Sigmoid colon (tissue), 7 donors: ENCODE results near the gene KANK2. TPM values are rescaled to one million over a fixed set of nuclear protein-coding genes. Genes with fewer than 3 reads are reported as not detected.

Source experiments
- DNase-seq: peaks from one replicate; pipeline ENCODE4 v3.0.0-alpha.2; 2019
- H3K27ac ChIP-seq, 4 donors: fragments of 200-600 bp; sonication (generic); one replicate each; pipeline ENCODE4 v1.5.1; 2016 to 2019; ENCODE audit warnings: mild to moderate bottlenecking in 1 of 4
- H3K27me3 ChIP-seq, 3 donors: fragments of 200-600 bp; sonication (generic); one replicate each; pipeline ENCODE4 v1.5.1; 2019; ENCODE audit warnings: mild to moderate bottlenecking in 1 of 3
- H3K36me3 ChIP-seq, 4 donors: fragments of 200-600 bp; sonication (generic); one replicate each; pipeline ENCODE4 v1.5.1; 2016 to 2019
- H3K4me1 ChIP-seq, 4 donors: fragments of 200-600 bp; sonication (generic); one replicate each; pipeline ENCODE4 v1.5.1; 2017 to 2019
- H3K4me3 ChIP-seq, 4 donors: fragments of 200-600 bp; sonication (generic); one replicate each; pipeline ENCODE4 v1.5.1; 2017 to 2019; ENCODE audit warnings: mild to moderate bottlenecking in 2 of 4, moderate library complexity in 1 of 4
- H3K9me3 ChIP-seq, 4 donors: fragments of 200-600 bp in 3 of 4; sonication (generic) in 3 of 4; one replicate each; pipeline versions ENCODE4 v1.5.1 to v1.6.1; 2013 to 2019
- CTCF ChIP-seq, 4 experiments: fragments of 450-650 bp in 3 of 4; fragments of 200-600 bp in 1 of 4; IDR thresholded peaks; one replicate each; pipeline ENCODE4 v1.5.1; 2016 to 2019; ENCODE audit warnings: antibody characterized with exemption in 4 of 4, mild to moderate bottlenecking in 3 of 4, moderate library complexity in 2 of 4
- EP300 ChIP-seq, 4 donors: sonication (generic); formaldehyde crosslinking; IDR thresholded peaks; one replicate each; pipeline ENCODE4 v1.6.1; 2017; ENCODE audit warnings: antibody characterized with exemption in 4 of 4
- POLR2A ChIP-seq, 2 donors: fragments of 450-650 bp; IDR thresholded peaks; one replicate each; pipeline ENCODE4 v1.6.1; 2016; ENCODE audit warnings: antibody characterized with exemption in 2 of 2, mild to moderate bottlenecking in 2 of 2, moderate library complexity in 2 of 2
- POLR2AphosphoS5 ChIP-seq, 4 donors: sonication (generic); formaldehyde crosslinking; IDR thresholded peaks; one replicate each; pipeline ENCODE4 v1.6.1; 2017; ENCODE audit warnings: antibody characterized with exemption in 4 of 4
- WGBS, 2 donors: extraction: QIAGEN DNeasy Blood & Tissue Kit; methylation state at CpG; one replicate each; pipeline ENCODE4 v1.1.7; 2013; 5-methylcytosine and 5-hydroxymethylcytosine counted together
- intact Hi-C: fragments of 100-400 bp; cut with DNase I; formaldehyde crosslinking; loops from one replicate; pipeline ENCODE4 v1.15.1; 2023
- polyA plus RNA-seq, 3 donors: library from polyadenylated mRNA; stranded (reverse); fragments of 200-250 nt; gene quantifications; one replicate each; pipeline ENCODE4 v1.2.3, GENCODE V29; 2013
- total RNA-seq, 4 donors: library from RNA; depleted of rRNA; stranded (reverse); fragments of >200 nt; gene quantifications; one replicate each; pipeline ENCODE4 v1.1.0, GENCODE V29; 2016
- donor health status: healthy with polysubstance abuse.
- donor health status: Bipolar disorder and iron deficiency.
- donor health status: healthy.

KANK2 gene
- total and polyA plus RNA-seq, 7 donors, result 29.8 to 1,314 (median 691) TPM

GRCh38 chr19:11174336-11174735 is 23.0 kb downstream of the KANK2 start:
- peak overlapping the region in 3 of 4 donors; percentile 92 to 95 (median 93) for H3K27ac ChIP-seq
- no peaks in the 10 kb centered on the region for H3K9me3 ChIP-seq
- DNase-seq, result no peak
- no peaks in the 10 kb centered on the region for H3K27me3 ChIP-seq
- TF ChIP-seq CTCF (IDR thresholded peaks at IDR 0.05) (no peak), POLR2A (IDR thresholded peaks at IDR 0.05) (no peak), POLR2AphosphoS5 (IDR thresholded peaks at IDR 0.05) (no peak), EP300 (IDR thresholded peaks at IDR 0.05) (no peak)
- H3K4me3 ChIP-seq, result no peak overlapping the region
- H3K36me3 ChIP-seq, result peaks cover 64 to 99% (median 87%) of the 10 kb centered on the region in 4 donors
- intact Hi-C loops, result no loop called here
- WGBS, 2 donors, result 97% methylated on average over 27 of the region's 27 CpGs
- peaks cover 0 to 52% (median 48%) of the 10 kb centered on the region in 4 donors for H3K4me1 ChIP-seq

GRCh38 chr19:11173516-11174155 is 23.7 kb downstream of the KANK2 start:
- Histone ChIP-seq H3K4me3 (no peak overlapping the region), H3K36me3 (peaks cover 69 to 99% (median 92%) of the 10 kb centered on the region in 4 donors), H3K4me1 (peaks cover 0 to 53% (median 48%) of the 10 kb centered on the region in 4 donors), H3K27ac (peak overlapping the region; percentile 1 to 95 (median 92)), H3K9me3 (no peaks in the 10 kb centered on the region), H3K27me3 (no peaks in the 10 kb centered on the region)
- DNase-seq, result no peak
- TF ChIP-seq EP300 (IDR thresholded peaks at IDR 0.05) (no peak), POLR2AphosphoS5 (IDR thresholded peaks at IDR 0.05) (peak in 1 of 4 donors; percentile 6)
- intact Hi-C loops, result no loop called here
- 81 to 83% methylated on average over 8 of the region's 8 CpGs for WGBS, 2 donors

GRCh38 chr19:11172576-11172975 is 24.8 kb downstream of the KANK2 start:
- no peak overlapping the region for H3K4me3 ChIP-seq
- no peak for TF ChIP-seq EP300 (IDR thresholded peaks at IDR 0.05)
- no peak for TF ChIP-seq CTCF (IDR thresholded peaks at IDR 0.05)
- TF ChIP-seq POLR2AphosphoS5 (IDR thresholded peaks at IDR 0.05), result no peak
- TF ChIP-seq POLR2A (IDR thresholded peaks at IDR 0.05), result no peak
- H3K27ac ChIP-seq, result peak overlapping the region; percentile 87 to 95 (median 92)
- no peaks in the 10 kb centered on the region for H3K27me3 ChIP-seq
- H3K9me3 ChIP-seq, result no peaks in the 10 kb centered on the region
- 91 to 92% methylated on average over 6 of the region's 6 CpGs for WGBS, 2 donors
- peaks cover 65 to 99% (median 92%) of the 10 kb centered on the region in 4 donors for H3K36me3 ChIP-seq
- DNase-seq, result no peak
- intact Hi-C loops, result no loop called here
- peaks cover 0 to 53% (median 46%) of the 10 kb centered on the region in 4 donors for H3K4me1 ChIP-seq

- intact Hi-C loops, result no loop called here
- peak overlapping the region; percentile 87 to 95 (median 92) for H3K27ac ChIP-seq
- no peak for DNase-seq
- H3K27me3 ChIP-seq, result no peaks in the 10 kb centered on the region
- no peak for TF ChIP-seq EP300 (IDR thresholded peaks at IDR 0.05)
- TF ChIP-seq CTCF (IDR thresholded peaks at IDR 0.05), result no peak
- TF ChIP-seq POLR2AphosphoS5 (IDR thresholded peaks at IDR 0.05), result peak in 1 of 4 donors; percentile 36
- no peak for TF ChIP-seq POLR2A (IDR thresholded peaks at IDR 0.05)
- peaks cover 0 to 68% (median 60%) of the 10 kb centered on the region in 4 donors for H3K4me1 ChIP-seq
- H3K4me3 ChIP-seq, result no peak overlapping the region
- peaks cover 50 to 99% (median 86%) of the 10 kb centered on the region in 4 donors for H3K36me3 ChIP-seq
- H3K9me3 ChIP-seq, result no peaks in the 10 kb centered on the region
- 88 to 92% methylated on average over 5 of the region's 5 CpGs for WGBS, 2 donors
Measured at GRCh38 chr19:11171144-11171543, 26.2 kb downstream of the KANK2 start.

- TF ChIP-seq POLR2AphosphoS5 (IDR thresholded peaks at IDR 0.05) (peak in 2 of 4 donors; percentile 31 to 55), CTCF (IDR thresholded peaks at IDR 0.05) (no peak)
- 91 to 93% methylated on average over 31 of the region's 31 CpGs for WGBS, 2 donors
- DNase-seq, result peak; percentile 75
- Histone ChIP-seq H3K4me1 (peaks cover 0 to 78% (median 70%) of the 10 kb centered on the region in 4 donors), H3K36me3 (peaks cover 49 to 92% (median 79%) of the 10 kb centered on the region in 4 donors), H3K27me3 (no peaks in the 10 kb centered on the region), H3K27ac (peak overlapping the region; percentile 87 to 95 (median 92)), H3K9me3 (no peaks in the 10 kb centered on the region), H3K4me3 (no peak overlapping the region)
- intact Hi-C loops, result no loop called here
Measured at GRCh38 chr19:11169896-11170678, 27.3 kb downstream of the KANK2 start.
